Breast epithelium (tissue), 4 donors: ENCODE data around the gene PIP5K1B. TPM values are rescaled to one million over a fixed set of nuclear protein-coding genes. Genes with fewer than 3 reads are reported as not detected.

Source experiments
- DNase-seq, 2 donors: peaks; one replicate each; pipeline ENCODE4 v3.0.0-alpha.2; 2019; ENCODE audit warnings: low spot score in 2 of 2
- H3K27ac ChIP-seq, 2 donors: fragments of 200-600 bp; sonication (generic) in 1 of 2; one replicate each; pipeline ENCODE4 v1.5.1; 2016 to 2019; ENCODE audit warnings: mild to moderate bottlenecking in 1 of 2
- H3K27me3 ChIP-seq, 2 donors: fragments of 200-600 bp; sonication (generic) in 1 of 2; one replicate each; pipeline versions ENCODE4 v1.5.1 to v1.6.0; 2017 to 2019; ENCODE audit warnings: control low read depth in 1 of 2, mild to moderate bottlenecking in 1 of 2
- H3K36me3 ChIP-seq: fragments of 200-600 bp; one replicate; pipeline ENCODE4 v1.5.1; 2019
- H3K4me1 ChIP-seq, 2 donors: fragments of 200-600 bp; sonication (generic); one replicate each; pipeline ENCODE4 v1.5.1; 2016 to 2019; ENCODE audit warnings: control low read depth in 1 of 2
- H3K4me3 ChIP-seq, 3 donors: fragments of 200-600 bp; sonication (generic); 1 replicate in 2 of 3; 2 replicates in 1 of 3; pipeline ENCODE4 v1.5.1; 2016 to 2019; ENCODE audit warnings: mild to moderate bottlenecking in 3 of 3, moderate library complexity in 2 of 3
- H3K9me3 ChIP-seq, 2 donors: fragments of 200-600 bp; sonication (generic) in 1 of 2; one replicate each; pipeline ENCODE4 v1.5.1; 2016 to 2019; ENCODE audit warnings: control low read depth in 1 of 2
- POLR2A ChIP-seq: fragments of 450-650 bp; IDR thresholded peaks from one replicate; pipeline ENCODE4 v1.6.1; 2016; ENCODE audit warnings: antibody characterized with exemption, mild to moderate bottlenecking, moderate library complexity
- POLR2AphosphoS5 ChIP-seq, 3 donors: sonication (generic); formaldehyde crosslinking; IDR thresholded peaks; one replicate each; pipeline ENCODE4 v1.6.1; 2017; ENCODE audit warnings: antibody characterized with exemption in 3 of 3
- intact Hi-C: fragments of 100-400 bp; cut with DNase I; formaldehyde crosslinking; loops from one replicate; pipeline ENCODE4 v1.15.1; 2023; ENCODE audit warnings: low total_unique reads
- total RNA-seq, 3 donors: library from RNA; depleted of rRNA; stranded (reverse); fragments of >200 nt; gene quantifications; one replicate each; pipeline ENCODE4 v1.1.0, GENCODE V29; 2016
- TF ChIP-seq, protein P1 (sequence below), 3 donors: fragments of 450-650 bp; IDR thresholded peaks; one replicate each; pipeline ENCODE4 v1.5.1; 2016 to 2017; ENCODE audit warnings: antibody characterized with exemption in 3 of 3, mild to moderate bottlenecking in 3 of 3, moderate library complexity in 3 of 3

The PIP5K1B gene
- total RNA-seq, 3 donors from 2014 or later = 0.80 to 11.1 (median 9.8) TPM

- Histone ChIP-seq H3K27me3 (no peaks in the 10 kb centered on the region), H3K4me3 (no peak overlapping the region), H3K27ac (no peak overlapping the region), H3K4me1 (no peaks in the 10 kb centered on the region), H3K9me3 (no peaks in the 10 kb centered on the region), H3K36me3 (no peaks in the 10 kb centered on the region)
- TF ChIP-seq, protein P1, sequence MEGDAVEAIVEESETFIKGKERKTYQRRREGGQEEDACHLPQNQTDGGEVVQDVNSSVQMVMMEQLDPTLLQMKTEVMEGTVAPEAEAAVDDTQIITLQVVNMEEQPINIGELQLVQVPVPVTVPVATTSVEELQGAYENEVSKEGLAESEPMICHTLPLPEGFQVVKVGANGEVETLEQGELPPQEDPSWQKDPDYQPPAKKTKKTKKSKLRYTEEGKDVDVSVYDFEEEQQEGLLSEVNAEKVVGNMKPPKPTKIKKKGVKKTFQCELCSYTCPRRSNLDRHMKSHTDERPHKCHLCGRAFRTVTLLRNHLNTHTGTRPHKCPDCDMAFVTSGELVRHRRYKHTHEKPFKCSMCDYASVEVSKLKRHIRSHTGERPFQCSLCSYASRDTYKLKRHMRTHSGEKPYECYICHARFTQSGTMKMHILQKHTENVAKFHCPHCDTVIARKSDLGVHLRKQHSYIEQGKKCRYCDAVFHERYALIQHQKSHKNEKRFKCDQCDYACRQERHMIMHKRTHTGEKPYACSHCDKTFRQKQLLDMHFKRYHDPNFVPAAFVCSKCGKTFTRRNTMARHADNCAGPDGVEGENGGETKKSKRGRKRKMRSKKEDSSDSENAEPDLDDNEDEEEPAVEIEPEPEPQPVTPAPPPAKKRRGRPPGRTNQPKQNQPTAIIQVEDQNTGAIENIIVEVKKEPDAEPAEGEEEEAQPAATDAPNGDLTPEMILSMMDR (IDR thresholded peaks at IDR 0.05) = no peak
- TF ChIP-seq POLR2A = no peak
- no peak for TF ChIP-seq POLR2AphosphoS5 (IDR thresholded peaks at IDR 0.05)
- DNase-seq = no peak
- intact Hi-C loops = no loop called here
These were observed 229.2 kb downstream of the PIP5K1B start for GRCh38 chr9:68934329-68934644.

GRCh38 chr9:68940573-68940972 lies 235.5 kb downstream of the PIP5K1B start:
- H3K27me3 ChIP-seq = no peaks in the 10 kb centered on the region
- DNase-seq = no peak
- TF ChIP-seq POLR2A (no peak), POLR2AphosphoS5 (IDR thresholded peaks at IDR 0.05) (no peak)
- TF ChIP-seq, protein P1 (IDR thresholded peaks at IDR 0.05) = no peak
- no peaks in the 10 kb centered on the region for H3K36me3 ChIP-seq
- H3K27ac ChIP-seq = no peak overlapping the region
- H3K9me3 ChIP-seq = no peaks in the 10 kb centered on the region
- H3K4me3 ChIP-seq = no peak overlapping the region
- intact Hi-C loops = no loop called here
- no peaks in the 10 kb centered on the region for H3K4me1 ChIP-seq

DNA sequence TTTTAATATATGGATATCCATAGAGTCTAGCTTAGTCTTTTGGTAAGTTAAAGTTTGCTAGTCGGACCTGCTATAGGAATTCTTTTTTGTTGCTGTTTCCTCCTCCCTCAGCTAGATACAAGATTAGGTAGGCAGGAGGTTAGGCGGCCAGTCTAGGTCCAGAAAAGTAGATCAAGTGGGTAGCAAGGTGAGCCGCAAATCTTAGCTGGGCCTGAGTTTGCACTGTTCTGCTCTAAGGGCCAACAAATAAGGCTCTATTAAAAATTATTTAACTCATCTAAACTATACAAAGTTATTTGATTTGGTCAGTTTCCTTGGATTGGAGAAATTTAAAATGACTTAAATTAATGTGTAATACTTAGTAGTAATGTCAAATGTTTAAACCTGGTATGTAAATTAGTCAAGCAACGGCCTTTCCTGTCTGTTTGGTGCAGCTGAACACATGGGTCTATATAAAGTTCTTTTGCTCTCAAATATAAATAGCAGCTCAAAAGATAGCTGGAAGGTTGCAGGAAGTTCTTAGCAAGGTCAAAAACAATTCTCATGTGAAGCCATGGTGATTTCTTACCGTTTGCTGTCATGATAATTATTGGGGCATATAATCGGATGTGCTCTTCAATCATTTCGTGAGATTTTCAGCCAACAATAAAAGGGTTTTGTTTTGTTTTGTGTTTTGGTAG lies 236.9 kb downstream of the PIP5K1B start:
- H3K4me1 ChIP-seq = no peaks in the 10 kb centered on the region
- H3K9me3 ChIP-seq = no peaks in the 10 kb centered on the region
- no peak for TF ChIP-seq POLR2AphosphoS5 (IDR thresholded peaks at IDR 0.05)
- TF ChIP-seq POLR2A = no peak
- TF ChIP-seq, protein P1 (IDR thresholded peaks at IDR 0.05) = no peak
- no peak overlapping the region for H3K4me3 ChIP-seq
- no peaks in the 10 kb centered on the region for H3K27me3 ChIP-seq
- no peak for DNase-seq
- H3K36me3 ChIP-seq = no peaks in the 10 kb centered on the region
- no peak overlapping the region for H3K27ac ChIP-seq
- intact Hi-C loops = no loop called here

DNA sequence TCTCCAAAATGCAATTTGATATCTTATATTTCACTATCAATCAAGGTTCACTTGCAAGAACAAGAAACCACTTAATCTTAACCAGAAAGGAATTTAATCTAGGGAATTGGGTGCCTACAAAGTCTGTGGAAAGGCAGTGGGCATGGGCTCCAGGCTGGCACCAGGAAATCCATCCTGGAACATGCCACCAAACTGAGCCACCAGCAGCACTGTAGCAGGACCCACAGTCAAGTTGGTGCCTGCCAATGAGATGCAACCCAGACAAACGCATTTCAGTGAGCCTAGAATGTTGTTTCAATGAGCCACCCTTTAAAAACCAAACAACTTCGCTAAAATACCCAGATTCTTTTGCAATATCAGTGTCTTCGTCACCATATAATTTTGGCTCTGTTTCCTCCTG lies 237.8 kb downstream of the PIP5K1B start:
- no peak overlapping the region for H3K27ac ChIP-seq
- no peaks in the 10 kb centered on the region for H3K36me3 ChIP-seq
- no peaks in the 10 kb centered on the region for H3K4me1 ChIP-seq
- H3K4me3 ChIP-seq = no peak overlapping the region
- no peaks in the 10 kb centered on the region for H3K27me3 ChIP-seq
- TF ChIP-seq POLR2A = no peak
- TF ChIP-seq, protein P1 (IDR thresholded peaks at IDR 0.05) = no peak
- TF ChIP-seq POLR2AphosphoS5 (IDR thresholded peaks at IDR 0.05) = no peak
- no peak for DNase-seq
- no peaks in the 10 kb centered on the region for H3K9me3 ChIP-seq
- intact Hi-C loops = no loop called here

DNA sequence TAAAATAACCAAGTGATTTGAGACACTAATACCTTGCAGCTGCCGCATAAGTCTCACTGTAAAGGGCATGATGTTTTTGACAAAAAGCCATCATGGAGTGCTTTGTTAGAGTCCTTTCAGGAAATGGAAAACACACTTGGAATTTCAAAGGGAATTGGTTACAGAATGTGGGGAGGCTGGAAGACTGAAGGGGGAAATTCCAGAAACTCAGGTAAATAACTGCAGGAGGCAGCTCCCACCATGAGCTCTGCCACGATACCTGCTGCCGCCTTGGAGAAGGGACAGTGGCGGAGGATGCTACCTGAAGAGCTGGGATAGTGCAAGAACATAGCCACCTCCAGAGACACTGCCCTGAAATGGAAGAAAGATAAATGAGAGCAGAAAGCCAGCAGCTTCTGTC lies 242.0 kb downstream of the PIP5K1B start:
- no peak overlapping the region for H3K4me3 ChIP-seq
- H3K9me3 ChIP-seq = no peaks in the 10 kb centered on the region
- H3K4me1 ChIP-seq = no peaks in the 10 kb centered on the region
- H3K27me3 ChIP-seq = no peaks in the 10 kb centered on the region
- TF ChIP-seq, protein P1 (IDR thresholded peaks at IDR 0.05) = no peak
- H3K27ac ChIP-seq = no peak overlapping the region
- H3K36me3 ChIP-seq = no peaks in the 10 kb centered on the region
- DNase-seq = no peak
- intact Hi-C loops = no loop called here
